BE2C (cell line): ENCODE results near the gene TP53BP1.

ENCODE experiments used
- DNase-seq: peaks from one replicate; pipeline ENCODE4 v3.0.0-alpha.2; 2020
- H3K27me3 ChIP-seq: fragments of 250-450 bp; sonication (Bioruptor Pico); 2 replicates; pipeline ENCODE4 v1.5.1; 2020; ENCODE audit warnings: mild to moderate bottlenecking
- H3K36me3 ChIP-seq: fragments of 250-450 bp; sonication (Bioruptor Pico); 2 replicates; pipeline ENCODE4 v1.5.1; 2020; ENCODE audit warnings: mild to moderate bottlenecking
- H3K4me1 ChIP-seq: fragments of 250-450 bp; sonication (Bioruptor Pico); 2 replicates; pipeline ENCODE4 v1.5.1; 2020
- H3K4me3 ChIP-seq: 2 replicates; pipeline ENCODE4 v1.5.1; 2011; ENCODE audit warnings: low read depth, low read length
- H3K9me3 ChIP-seq: fragments of 250-450 bp; sonication (Bioruptor Pico); 2 replicates; pipeline ENCODE4 v1.5.1; 2020
- CTCF ChIP-seq: IDR thresholded peaks from 2 replicates; pipeline ENCODE4 v1.5.1; 2012; ENCODE audit warnings: mild to moderate bottlenecking, low read depth, low read length

Gene TP53BP1

GRCh38 chr15:43493703-43494472, 932 bp upstream of the TP53BP1 start:
- no peak for DNase-seq
- no peaks in the 10 kb centered on the region for H3K27me3 ChIP-seq
- no peaks in the 10 kb centered on the region for H3K9me3 ChIP-seq
- no peak for TF ChIP-seq CTCF
- H3K36me3 ChIP-seq: peaks cover 17% of the 10 kb centered on the region
- H3K4me3 ChIP-seq: peak overlapping the region; percentile 61
- no peaks in the 10 kb centered on the region; the same call in 1 of the 2 replicates for H3K4me1 ChIP-seq

GRCh38 chr15:43492266-43492665, 690 bp downstream of the TP53BP1 start:
- H3K36me3 ChIP-seq: peaks cover 29% of the 10 kb centered on the region
- TF ChIP-seq CTCF: no peak
- no peak for DNase-seq
- H3K27me3 ChIP-seq: no peaks in the 10 kb centered on the region
- H3K4me3 ChIP-seq: peak overlapping the region; percentile 61
- H3K4me1 ChIP-seq: no peaks in the 10 kb centered on the region
- no peaks in the 10 kb centered on the region for H3K9me3 ChIP-seq

GRCh38 chr15:43489191-43489590, 3.8 kb downstream of the TP53BP1 start:
- DNase-seq: no peak
- no peak for TF ChIP-seq CTCF
- Histone ChIP-seq H3K36me3 (peaks cover 40% of the 10 kb centered on the region), H3K4me1 (0 out of 2 replicates have a peak, but pooled peaks cover 2% of the 10 kb centered on the region), H3K27me3 (no peaks in the 10 kb centered on the region), H3K9me3 (no peaks in the 10 kb centered on the region), H3K4me3 (no peak overlapping the region)

- H3K9me3 ChIP-seq: no peaks in the 10 kb centered on the region
- H3K4me1 ChIP-seq: 0 out of 2 replicates have a peak, but pooled peaks cover 3% of the 10 kb centered on the region
- H3K27me3 ChIP-seq: no peaks in the 10 kb centered on the region
- no peak overlapping the region for H3K4me3 ChIP-seq
- peaks cover 40% of the 10 kb centered on the region for H3K36me3 ChIP-seq
- no peak for DNase-seq
- TF ChIP-seq CTCF: no peak
Observed at GRCh38 chr15:43488790-43489189, 4.2 kb downstream of the TP53BP1 start.

GRCh38 chr15:43487271-43487895, 5.6 kb downstream of the TP53BP1 start:
- H3K9me3 ChIP-seq: no peaks in the 10 kb centered on the region
- 0 out of 2 replicates have a peak, but pooled peaks cover 3% of the 10 kb centered on the region for H3K4me1 ChIP-seq
- no peak overlapping the region for H3K4me3 ChIP-seq
- peaks cover 44% of the 10 kb centered on the region for H3K36me3 ChIP-seq
- TF ChIP-seq CTCF: no peak
- H3K27me3 ChIP-seq: no peaks in the 10 kb centered on the region
- DNase-seq: no peak

- no peak for TF ChIP-seq CTCF
- DNase-seq: no peak
- 0 out of 2 replicates have a peak, but pooled peaks cover 3% of the 10 kb centered on the region for H3K4me1 ChIP-seq
- no peaks in the 10 kb centered on the region for H3K9me3 ChIP-seq
- H3K27me3 ChIP-seq: no peaks in the 10 kb centered on the region
- H3K4me3 ChIP-seq: no peak overlapping the region
- H3K36me3 ChIP-seq: peaks cover 45% of the 10 kb centered on the region
Observed at GRCh38 chr15:43484455-43484854, 8.5 kb downstream of the TP53BP1 start.
